Eye (tissue), 1 donor: ENCODE data around the gene PARD3B.

Experiments
- DNase-seq: peaks from one replicate; pipeline ENCODE4 v3.0.0-alpha.2; 2015

Gene PARD3B

DNA sequence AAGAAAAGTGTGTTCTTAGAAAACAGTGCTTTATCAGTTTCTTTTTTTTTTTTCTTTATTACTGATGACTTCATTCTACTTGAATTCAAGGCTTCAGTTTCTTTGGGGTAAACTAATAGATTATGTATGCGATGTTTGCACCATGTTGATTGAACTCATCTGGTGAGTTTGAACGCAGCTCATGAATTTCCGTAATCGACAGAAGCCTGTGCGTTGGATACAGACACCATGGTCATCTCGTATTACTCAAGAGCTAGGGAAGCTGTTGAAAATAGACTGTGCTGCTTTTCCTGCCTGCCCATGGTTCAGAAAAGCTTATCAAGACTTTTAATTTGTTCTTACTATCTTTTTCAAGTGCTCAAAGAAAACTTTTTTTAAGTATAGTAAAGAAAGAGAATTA lies 951.5 kb downstream of the PARD3B start:
- DNase-seq = peak; percentile 61

DNA sequence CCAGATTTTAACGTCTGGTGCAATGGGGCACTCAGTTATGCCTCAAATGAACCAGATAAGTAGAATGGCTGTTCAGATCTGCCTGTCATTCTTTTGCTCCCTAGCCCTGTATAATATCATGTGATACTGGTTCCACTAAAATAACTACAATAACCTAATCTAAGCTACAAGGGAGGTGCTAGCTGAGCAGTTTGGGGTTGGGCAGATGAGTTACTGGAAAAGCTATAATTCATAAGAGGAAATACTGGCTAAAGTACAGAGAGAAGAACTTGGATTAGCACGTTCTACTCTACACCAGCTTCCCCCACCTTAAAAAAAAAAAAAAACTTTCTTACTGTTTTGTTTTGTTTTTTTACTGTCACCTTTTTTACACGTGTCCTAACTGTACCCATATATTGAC lies 953.7 kb downstream of the PARD3B start:
- DNase-seq = no peak

DNA sequence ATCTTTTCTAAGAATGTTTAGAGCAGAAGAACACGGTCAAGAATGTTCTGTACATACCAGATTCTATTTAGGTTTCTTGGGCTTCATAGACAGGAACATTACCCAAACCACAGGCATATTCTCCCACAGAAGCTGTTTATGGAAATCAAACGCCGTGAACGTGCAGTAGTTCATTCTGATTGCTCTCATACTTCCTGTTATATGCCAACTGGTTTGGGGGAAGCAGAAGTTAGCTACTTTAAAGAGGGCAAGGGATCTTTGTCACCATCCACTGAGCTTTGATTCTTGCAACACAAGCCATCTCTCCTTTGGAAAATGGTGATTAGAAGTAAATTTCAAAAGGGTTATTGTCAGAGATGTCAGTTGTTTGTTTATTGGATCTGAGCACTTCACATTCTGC lies 954.8 kb downstream of the PARD3B start:
- no peak for DNase-seq

DNA sequence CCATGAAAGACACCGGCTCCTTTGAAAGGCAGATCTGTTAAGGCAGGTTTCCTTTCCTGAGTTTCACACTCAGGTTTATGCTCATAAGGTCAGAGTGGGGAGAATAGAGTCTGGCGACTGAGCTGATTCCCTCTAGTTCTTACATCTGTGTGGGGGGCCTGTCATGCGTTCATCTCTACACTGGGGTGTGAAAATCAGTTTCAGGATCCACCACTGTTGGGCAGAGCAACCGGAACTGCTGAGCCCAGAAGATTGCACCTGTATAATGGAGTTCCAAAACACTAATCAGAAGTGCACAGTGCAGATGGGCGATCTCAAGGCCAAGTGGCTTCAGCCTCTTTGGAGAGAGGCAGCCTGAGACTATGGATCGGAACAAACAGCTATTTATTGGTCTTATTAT lies 955.7 kb downstream of the PARD3B start:
- no peak for DNase-seq

DNA sequence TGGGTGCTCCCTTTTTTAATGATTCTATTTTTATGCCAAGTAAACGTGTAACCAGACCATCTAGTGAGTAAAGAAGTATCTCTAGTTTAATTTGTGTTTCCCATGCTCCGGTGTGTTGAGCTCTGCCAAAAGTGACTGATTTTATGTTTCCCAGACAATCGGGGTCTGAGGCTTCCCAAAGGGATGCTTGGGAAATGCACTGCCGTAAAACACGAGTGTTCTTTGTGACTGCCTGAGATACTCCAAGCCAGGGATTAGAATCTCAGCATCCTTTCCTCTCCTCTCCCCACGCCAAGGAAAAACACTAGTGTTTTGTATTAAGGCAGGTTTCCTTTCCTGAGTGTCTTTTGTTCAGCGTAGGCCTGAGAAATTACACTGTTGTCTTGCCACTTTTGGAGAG lies 956.6 kb downstream of the PARD3B start:
- DNase-seq = no peak

DNA sequence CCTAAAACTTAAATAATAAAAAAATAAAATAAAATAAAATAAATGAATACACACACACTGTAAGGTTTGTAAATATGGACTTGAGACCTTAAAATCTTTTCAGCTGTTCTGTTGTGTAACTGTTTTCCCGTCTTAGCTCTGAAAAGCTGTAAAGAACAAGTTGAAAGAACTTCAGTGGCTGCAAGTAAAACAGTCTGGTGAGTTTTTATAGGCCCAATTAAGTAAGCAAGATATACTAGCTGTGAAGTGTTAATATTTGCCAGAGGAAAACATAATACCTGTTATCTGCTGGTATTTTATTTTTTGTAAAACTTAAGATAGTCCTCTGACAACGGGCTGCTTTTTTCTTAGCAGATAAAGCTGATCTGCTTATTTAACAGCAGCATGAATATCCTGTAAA lies 960.1 kb downstream of the PARD3B start:
- DNase-seq = no peak

DNA sequence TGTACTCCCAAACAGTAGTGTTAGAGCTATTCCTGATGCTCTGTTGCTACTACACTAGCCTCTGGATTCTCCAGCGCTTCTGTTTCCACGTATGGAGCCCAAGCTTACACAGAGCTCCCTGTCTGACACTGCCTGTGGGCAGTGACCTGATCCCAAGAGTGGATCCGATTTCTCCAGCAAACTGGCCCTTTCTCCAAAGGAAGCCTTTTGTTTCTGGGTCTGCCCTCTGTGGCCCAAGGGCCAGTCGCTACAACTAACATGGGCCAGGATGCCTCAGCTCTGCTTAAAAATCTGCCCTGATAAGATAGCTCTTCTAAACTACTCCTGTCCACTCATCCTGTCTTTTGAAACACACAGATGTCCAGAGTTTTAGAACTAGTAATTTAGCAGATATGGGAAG lies 964.4 kb downstream of the PARD3B start:
- no peak for DNase-seq

DNA sequence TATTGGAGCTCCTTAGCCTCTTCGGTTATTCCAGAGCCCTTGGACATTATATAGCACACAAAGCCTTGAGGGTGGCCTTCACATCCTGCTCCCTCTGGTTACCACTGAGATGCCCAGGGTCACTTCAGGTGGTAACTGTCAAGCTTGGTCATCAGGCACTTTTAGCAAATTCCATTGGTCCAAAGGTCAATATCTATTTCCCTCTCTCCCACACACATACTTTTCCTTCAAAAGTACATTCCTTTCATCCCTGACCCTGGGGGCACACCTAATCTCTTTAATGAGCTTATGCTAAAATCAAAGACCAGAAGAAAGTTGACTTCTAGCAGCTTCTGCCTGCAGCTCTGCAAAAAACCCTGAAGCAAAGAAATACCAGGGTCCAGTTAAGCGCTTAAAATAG lies 965.1 kb downstream of the PARD3B start:
- DNase-seq = no peak

DNA sequence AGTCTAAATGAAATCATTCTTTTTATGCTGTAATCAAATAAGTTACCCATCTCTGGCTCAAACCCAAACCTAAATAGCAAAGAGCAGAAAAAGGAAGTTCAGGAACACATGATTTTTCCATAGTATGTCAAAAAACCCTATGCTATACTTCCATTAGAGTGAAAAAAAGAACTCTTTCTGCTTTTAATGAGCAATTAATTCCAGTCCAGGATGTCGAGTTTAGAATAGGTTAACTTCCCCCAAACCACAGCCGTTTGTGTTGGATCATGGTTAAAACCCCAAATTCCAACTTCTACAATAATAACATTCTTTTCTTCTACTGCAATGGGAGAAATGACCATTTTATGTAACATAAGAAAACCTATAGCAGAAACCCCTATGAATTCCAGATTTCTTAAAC lies 965.9 kb downstream of the PARD3B start:
- peak; percentile 32 for DNase-seq

DNA sequence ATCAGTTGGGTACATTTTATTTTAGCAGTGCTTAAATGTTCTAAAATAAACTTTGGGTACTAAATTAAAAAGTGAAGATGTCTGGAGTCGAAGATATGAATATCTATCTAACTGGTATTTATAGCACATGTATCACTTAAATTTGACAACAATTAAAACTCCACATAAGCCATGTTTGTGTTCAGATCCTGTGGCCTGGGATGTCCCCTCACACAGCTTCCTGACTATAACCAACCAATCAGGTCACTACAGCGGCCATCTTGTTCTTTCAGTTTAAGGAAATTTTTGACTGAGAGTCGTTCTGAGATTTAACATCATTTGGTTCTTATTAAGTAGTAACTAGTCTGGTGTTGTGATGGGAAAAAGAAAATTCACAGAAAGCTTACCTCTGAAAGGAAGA lies 966.4 kb downstream of the PARD3B start:
- DNase-seq = peak; percentile 23

DNA sequence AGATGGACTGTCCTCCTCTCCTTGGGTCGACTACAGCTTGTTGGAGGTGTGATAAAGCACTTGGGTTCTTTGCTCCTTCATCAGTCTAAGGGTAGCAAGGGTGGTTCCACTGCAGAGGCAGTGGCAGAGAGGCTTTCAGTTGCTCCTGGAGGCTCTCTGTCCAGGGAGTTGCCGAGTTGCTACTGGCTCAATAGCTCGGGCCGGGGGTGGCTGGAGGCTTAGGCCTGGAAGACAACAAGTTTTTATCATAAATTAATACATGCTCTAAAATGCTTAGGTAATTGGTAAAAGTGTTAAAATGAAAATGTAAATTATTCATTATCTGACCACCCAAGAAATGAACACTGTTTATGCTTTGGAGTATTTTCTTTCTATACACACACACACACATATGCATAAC lies 975.0 kb downstream of the PARD3B start:
- DNase-seq = no peak

DNA sequence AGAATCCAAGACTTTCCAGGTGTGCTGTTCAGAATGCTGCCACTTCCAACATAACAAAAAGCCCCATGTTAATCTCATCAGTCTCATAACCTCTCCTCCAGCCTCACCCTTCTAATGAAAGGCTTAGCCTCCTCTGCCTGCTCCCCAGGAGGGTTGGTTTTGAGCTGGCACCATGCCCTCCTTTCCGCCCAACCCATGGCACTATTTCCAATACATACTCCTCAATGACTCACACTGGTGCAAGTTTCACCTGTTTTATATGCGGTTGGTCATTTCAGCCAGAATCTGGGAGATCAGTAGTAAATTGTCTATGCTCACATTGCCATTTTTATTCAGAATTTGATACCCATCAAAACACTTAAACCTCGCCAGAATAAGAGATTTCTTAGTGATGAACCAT lies 979.4 kb downstream of the PARD3B start:
- no peak for DNase-seq

DNA sequence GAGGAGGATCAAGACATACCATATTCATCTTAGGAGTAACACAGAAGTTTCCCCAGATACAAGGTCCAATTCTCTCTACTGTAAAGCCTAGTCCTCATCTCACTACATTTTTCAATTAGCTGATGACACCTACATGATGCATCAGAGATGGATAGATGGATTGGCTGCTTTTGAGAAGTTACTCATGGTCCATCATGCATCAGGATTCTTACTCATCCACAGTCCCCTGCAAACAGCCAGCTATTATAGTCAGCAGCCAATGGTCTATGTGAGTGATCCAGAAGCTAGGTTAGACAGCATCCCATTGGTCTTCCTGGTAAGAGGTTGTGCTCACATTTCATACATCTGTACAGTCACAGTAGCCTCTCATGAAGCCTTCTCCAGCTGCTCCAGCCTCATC lies 982.5 kb downstream of the PARD3B start:
- DNase-seq = no peak

DNA sequence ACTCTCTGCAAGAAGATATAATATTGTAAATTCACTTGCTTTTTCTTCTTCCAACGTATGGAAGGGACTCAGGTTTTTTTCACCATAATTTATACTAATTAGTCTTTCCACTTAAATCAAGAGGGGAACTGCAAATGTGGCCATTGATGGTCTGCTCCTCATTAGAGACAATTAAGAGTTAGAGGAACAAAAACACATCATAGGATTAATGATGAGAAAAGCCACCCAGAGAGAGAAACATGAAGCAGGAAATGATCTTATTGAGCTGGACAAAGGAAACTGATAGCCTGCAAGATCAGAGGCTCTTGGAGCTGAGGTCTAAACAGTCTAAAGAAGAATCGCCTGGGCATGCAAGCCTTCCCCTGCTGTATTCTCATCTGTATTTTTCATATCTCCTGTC lies 985.8 kb downstream of the PARD3B start:
- peak; percentile 77 for DNase-seq

DNA sequence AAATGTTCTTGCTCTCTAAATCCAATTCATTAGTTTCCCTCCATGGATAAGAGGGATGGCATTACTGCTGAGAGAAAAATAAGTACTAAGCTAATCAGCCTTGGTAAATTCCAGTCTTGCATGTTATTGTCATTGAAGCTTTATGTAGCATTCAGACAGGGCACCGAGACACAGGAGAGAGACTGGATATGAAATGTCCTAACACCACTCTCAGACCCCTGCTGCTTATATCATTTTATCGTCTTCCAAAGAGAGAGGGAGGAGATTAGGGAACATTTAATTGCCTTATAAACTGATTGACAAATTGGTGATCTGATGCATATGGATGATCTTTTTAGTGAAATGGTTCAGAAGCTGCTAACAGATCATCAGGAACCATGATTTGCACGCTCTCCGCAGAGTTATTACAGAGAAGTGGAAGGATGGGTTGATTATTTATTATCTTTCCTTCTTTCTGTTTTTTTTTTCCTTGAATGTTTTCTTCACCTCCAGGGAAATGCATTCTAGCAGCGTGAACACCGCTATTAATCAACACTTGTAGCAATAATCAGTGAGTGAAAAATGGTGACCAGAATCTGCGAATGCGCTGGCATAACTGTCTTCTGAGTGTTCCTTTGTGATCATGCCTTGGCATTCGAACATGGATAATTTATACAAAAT lies 986.3 kb downstream of the PARD3B start:
- DNase-seq = no peak

DNA sequence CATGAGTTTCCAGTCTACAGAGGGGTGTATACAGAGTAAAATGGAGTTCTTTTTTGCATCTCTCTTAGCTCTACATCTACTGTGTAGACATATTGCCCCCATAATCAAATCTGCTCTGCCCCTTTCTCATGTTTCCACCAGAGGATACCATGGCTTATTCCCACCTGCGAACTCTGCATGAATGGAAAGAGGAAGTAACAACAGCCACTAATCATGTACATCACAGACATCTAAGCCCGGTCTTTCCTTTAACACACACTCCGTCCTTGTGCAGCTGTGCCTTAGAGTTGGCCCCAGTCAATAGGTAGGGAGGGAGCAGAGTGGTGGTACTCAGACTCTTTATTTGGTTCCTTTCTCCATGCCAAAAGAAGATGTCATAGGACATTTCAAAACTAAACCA lies 989.7 kb downstream of the PARD3B start:
- DNase-seq = no peak

DNA sequence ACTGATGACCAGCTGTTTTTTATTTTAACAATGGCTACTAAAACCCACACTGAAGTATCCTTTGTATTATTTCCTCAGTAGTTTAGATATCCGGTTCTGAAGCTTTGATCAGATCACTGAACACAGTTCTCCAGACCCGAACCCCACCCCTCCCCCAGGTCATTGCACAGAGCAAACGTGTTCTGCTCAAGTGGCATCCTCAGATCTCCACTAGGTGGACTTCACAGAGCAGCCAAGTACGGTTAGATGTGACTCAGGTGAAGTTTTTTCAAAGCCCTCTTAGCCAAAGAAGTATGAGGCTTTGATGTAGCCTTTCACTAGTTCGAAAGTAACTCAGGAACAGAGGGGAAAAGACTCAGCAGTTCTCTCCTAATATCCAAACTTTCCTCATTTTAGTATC lies 994.3 kb downstream of the PARD3B start:
- no peak for DNase-seq

DNA sequence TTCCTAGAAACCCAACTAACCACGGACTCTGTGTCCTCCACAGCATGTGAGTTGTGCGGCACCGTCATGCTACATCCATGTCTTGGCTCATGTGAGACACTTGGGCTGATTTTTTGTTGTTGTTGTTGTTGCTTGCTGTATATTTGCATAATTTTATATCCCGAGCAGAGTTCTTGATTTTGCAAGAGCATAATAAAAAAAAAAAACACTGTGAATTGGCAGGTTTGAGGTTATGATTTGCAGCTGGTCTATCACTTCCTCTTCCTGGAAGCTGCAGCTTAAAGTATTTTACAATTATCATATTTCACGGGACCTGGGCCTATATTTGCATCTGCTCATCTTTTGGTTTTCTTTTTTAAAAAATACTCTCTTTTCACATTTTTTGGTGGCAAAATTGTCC lies 994.8 kb downstream of the PARD3B start:
- DNase-seq = no peak

DNA sequence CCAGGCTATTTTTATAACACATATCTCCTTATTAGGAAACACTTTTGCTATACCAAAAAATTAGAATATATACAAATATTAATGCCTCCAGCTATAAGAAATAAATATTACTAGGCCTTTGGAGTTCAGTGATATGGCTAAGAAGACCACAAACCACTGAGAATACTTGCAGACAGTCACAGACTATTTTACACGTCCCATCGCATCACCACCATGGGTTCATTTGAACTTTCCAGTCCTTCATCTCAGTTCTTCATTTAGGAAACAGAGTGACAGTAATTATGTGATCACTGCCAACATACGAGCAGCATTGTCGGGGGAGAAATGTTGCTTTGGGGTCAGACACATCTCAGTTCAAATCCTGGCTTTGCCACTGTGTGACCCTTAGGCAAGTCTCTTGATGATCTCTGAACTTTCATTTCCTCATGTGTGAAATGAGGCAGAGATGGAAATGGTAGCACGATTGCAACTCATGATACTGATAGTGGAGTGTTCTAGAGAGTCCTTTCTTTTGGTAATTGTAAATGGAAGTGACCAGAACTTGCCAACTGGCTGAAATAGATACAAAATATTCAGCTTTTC lies 998.1 kb downstream of the PARD3B start:
- no peak for DNase-seq

DNA sequence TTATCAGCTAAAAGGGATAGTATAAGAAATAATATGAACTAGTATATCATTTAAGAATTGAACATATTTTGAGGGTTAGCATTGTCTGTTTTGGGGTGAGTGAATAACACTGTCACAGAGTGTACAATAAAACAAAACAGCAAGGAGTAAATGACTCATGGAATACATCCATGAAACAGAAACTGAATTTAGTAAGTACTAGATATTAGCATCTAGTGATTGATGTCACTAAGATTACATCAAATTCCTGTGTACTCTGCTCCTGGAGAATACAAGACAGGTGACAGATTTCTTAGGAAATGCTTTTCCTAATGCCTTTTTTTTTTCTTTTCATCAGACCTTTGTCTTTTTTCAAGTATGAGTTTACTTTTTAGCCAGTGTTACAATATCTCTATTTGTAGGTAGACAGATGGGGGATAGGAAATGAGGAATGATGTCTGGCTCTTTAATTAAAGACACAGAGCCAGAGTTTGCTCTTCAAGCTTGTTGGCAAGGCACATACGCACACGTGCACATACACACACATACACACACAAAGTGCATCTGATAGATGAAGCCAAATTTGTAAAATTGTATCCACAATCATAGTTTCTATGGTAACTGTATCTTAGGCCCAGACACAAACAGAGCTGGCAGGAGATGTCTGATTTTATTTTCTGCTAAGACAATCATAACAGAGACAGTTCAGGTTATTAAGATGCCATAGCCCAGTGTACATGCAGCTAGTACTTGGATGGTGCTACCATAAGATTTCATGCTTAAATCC lies 998.8 kb downstream of the PARD3B start:
- DNase-seq = no peak

DNA sequence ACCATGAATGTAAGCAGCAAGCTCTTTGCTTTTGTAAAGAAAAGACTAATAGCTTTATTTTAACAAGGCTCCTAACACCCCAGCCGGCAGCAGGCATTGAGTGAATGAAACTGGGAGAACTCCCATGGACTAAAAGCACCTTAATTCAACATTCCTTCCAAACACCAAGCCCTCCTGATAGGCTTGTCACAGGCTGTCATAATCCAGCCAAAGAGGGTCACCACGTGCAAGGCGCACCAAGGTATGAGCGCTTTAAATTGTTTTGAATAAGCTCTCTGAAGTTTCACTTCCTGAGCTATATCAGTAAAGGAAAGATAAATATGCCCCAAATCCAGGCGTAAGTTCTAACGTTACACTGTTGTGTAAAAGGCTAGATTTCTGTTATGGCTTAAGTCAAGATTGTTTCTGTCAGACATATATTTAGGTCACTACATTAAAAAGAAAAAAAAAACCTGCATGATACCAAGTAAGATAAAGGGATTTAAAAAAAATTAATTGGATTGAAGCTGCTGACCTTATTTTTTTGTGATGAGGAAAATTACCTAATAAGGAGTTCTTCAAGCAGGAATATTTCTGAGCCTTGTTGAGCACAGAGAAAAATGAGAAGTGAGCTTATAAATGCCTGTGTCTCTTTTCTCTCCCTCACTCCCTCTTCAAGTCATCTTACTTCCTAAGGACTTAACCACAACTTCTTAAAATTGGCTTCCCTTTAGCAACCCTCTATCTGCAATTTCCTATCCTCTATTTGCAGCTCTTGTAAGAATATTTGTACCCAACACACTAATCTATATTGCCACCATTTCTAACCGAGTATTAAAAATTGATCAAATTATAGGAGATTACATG lies 1000.9 kb downstream of the PARD3B start:
- DNase-seq = no peak

DNA sequence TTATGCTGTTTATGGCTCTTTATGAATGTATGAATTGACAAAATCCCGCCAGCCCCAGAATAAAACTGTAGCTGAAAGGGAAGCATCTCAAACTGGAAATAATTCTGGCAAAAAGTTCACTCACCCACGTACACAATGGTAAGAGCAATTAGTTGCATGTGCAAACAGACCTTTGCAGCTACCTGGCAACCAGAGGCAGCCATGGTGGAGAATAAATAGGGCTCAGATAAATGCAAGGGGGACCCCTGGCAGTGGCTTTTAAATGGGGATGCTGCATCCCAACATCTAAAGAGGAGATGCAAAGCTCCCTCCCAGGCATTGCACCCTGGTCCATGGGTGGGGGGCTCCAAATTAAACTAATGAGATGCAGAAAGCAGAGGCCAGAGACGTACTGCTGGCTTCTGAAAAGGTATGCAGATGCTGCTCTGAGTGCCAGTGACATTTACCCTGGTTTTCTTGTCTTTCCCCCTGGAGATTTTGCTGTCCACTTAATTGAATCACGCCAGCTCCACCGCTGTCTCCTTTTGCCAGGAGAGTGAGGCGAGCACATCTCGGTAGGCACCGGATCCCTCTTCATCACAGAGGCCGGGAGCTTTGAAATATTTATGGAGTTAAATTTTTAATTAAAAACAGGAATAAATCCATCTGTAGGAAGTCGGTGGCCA lies 1010.4 kb downstream of the PARD3B start:
- peak; percentile 61 for DNase-seq

DNA sequence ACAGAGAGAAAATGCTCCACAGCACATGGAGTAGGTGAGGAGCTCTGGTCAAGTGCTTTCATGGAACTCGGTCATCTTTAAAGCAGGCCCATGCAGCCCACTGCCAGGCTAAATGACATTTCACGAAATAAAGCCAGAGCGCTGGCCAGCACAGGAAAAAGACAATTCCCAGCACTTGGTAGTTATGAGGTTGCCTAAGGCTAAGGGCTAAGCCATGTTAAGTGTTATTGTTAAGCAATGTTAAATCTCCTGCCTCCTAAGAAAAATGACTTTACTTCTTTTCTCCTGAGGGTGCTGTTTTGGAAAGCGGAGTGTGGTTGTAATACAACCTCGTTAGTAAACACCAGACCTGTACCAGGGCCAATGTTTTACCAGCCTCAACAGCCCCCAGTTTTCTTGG lies 1011.1 kb downstream of the PARD3B start:
- DNase-seq = no peak
